MM.1S (cell line): ENCODE measurements around the gene DBNDD1.

Experiments
- DNase-seq: peaks from one replicate; pipeline ENCODE4 v3.0.0-alpha.2; 2015
- H2AFZ ChIP-seq: fragments of 300-600 bp; sonication (generic); 2 replicates; pipeline ENCODE4 v1.6.0; 2016; ENCODE audit warnings: antibody characterized with exemption, low read length
- H3F3A ChIP-seq: fragments of 300-600 bp; sonication (generic); 2 replicates; pipeline ENCODE4 v1.6.1; 2016; ENCODE audit warnings: mild to moderate bottlenecking, antibody characterized with exemption, low read length, moderate library complexity, mixed read lengths; ENCODE audit not compliant: insufficient read depth
- H3K27ac ChIP-seq: fragments of 300-600 bp; sonication (generic); 2 replicates; pipeline ENCODE4 v1.5.1; 2016; ENCODE audit warnings: mild to moderate bottlenecking, low read length
- H3K27me3 ChIP-seq: fragments of 300-600 bp; sonication (generic); replicated peaks from 2 replicates; pipeline ENCODE4 v1.6.0; 2016; ENCODE audit warnings: low read length; ENCODE audit not compliant: insufficient read depth
- H3K36me3 ChIP-seq: fragments of 300-600 bp; sonication (generic); replicated peaks from 2 replicates; pipeline ENCODE4 v1.6.1; 2016; ENCODE audit warnings: mild to moderate bottlenecking, low read length, mixed read lengths; ENCODE audit not compliant: insufficient read depth
- H3K4me1 ChIP-seq: fragments of 300-600 bp; sonication (generic); 2 replicates; pipeline ENCODE4 v1.6.1; 2016; ENCODE audit warnings: low read length, mixed read lengths
- H3K4me2 ChIP-seq: fragments of 300-600 bp; sonication (generic); 2 replicates; pipeline ENCODE4 v1.6.0; 2016; ENCODE audit warnings: low read depth, low read length
- H3K4me3 ChIP-seq: fragments of 300-600 bp; sonication (generic); 2 replicates; pipeline ENCODE4 v1.5.1; 2016; ENCODE audit warnings: low read length, mixed read lengths
- H3K79me2 ChIP-seq: fragments of 300-600 bp; sonication (generic); 2 replicates; pipeline ENCODE4 v1.6.1; 2016; ENCODE audit warnings: mixed run types, low read length, mixed read lengths
- H3K9ac ChIP-seq: fragments of 300-600 bp; sonication (generic); 2 replicates; pipeline ENCODE4 v1.6.1; 2016; ENCODE audit warnings: low read length, mixed read lengths
- H3K9me2 ChIP-seq: fragments of 300-600 bp; sonication (generic); replicated peaks from 2 replicates; pipeline ENCODE4 v1.6.1; 2016; ENCODE audit warnings: mild to moderate bottlenecking, low read length, mixed read lengths; ENCODE audit not compliant: insufficient read depth
- H3K9me3 ChIP-seq: fragments of 300-600 bp; sonication (generic); replicated peaks from 2 replicates; pipeline ENCODE4 v1.6.1; 2016; ENCODE audit warnings: mild to moderate bottlenecking, low read length, mixed read lengths; ENCODE audit not compliant: insufficient read depth
- H4K20me1 ChIP-seq: fragments of 300-600 bp; sonication (generic); 2 replicates; pipeline ENCODE4 v1.6.1; 2016; ENCODE audit warnings: mild to moderate bottlenecking, low read length, moderate library complexity, mixed read lengths; ENCODE audit not compliant: insufficient read depth
- CTCF ChIP-seq: fragments of 300-600 bp; sonication (generic); IDR thresholded peaks from 2 replicates; pipeline ENCODE4 v1.5.1; 2016; ENCODE audit warnings: antibody characterized with exemption, low read length, mixed read lengths
- EZH2 ChIP-seq: fragments of 300-600 bp; sonication (generic); optimal IDR thresholded peaks from 2 replicates; pipeline ENCODE3; 2017; ENCODE audit warnings: low read depth, mild to moderate bottlenecking, antibody characterized with exemption, low read length, mixed read lengths
- EZH2phosphoT487 ChIP-seq: fragments of 300-600 bp; sonication (generic); IDR thresholded peaks from 2 replicates; pipeline ENCODE4 v1.6.1; 2018; ENCODE audit warnings: antibody characterized with exemption, low read length

DBNDD1 gene

GRCh38 chr16:90055371-90055770, 36.1 kb upstream of the DBNDD1 start:
- Histone ChIP-seq H3K4me1 (no peaks in the 10 kb centered on the region), H3K27me3 (no peaks in the 10 kb centered on the region), H3K9me3 (no peaks in the 10 kb centered on the region), H3K4me3 (no peak overlapping the region), H3K79me2 (no peaks in the 10 kb centered on the region), H3F3A (no peaks in the 10 kb centered on the region), H2AFZ (no peak overlapping the region), H3K9me2 (no peaks in the 10 kb centered on the region), H3K36me3 (no peaks in the 10 kb centered on the region), H3K4me2 (no peak overlapping the region), H4K20me1 (no peaks in the 10 kb centered on the region), H3K27ac (no peak overlapping the region), H3K9ac (no peak overlapping the region)
- TF ChIP-seq CTCF (no peak), EZH2 (no peak), EZH2phosphoT487 (no peak)
- no peak for DNase-seq

- Histone ChIP-seq H4K20me1 (no peaks in the 10 kb centered on the region), H3K9me3 (no peaks in the 10 kb centered on the region), H3K9me2 (no peaks in the 10 kb centered on the region), H3K27me3 (no peaks in the 10 kb centered on the region), H3K9ac (no peak overlapping the region), H3K27ac (no peak overlapping the region), H3K36me3 (no peaks in the 10 kb centered on the region), H3K4me2 (no peak overlapping the region), H3K4me3 (no peak overlapping the region), H2AFZ (no peak overlapping the region), H3F3A (no peaks in the 10 kb centered on the region), H3K4me1 (no peaks in the 10 kb centered on the region), H3K79me2 (no peaks in the 10 kb centered on the region)
- no peak for TF ChIP-seq EZH2phosphoT487
- no peak for TF ChIP-seq EZH2
- TF ChIP-seq CTCF, result no peak
- DNase-seq, result no peak
Measured at GRCh38 chr16:90054554-90054953, 35.3 kb upstream of the DBNDD1 start.

- H3K27me3 ChIP-seq, result no peaks in the 10 kb centered on the region
- TF ChIP-seq EZH2phosphoT487 (no peak), EZH2 (no peak), CTCF (no peak)
- H3K4me3 ChIP-seq, result no peak overlapping the region
- H4K20me1 ChIP-seq, result no peaks in the 10 kb centered on the region
- H3K9ac ChIP-seq, result no peak overlapping the region
- DNase-seq, result no peak
- H3K4me1 ChIP-seq, result no peaks in the 10 kb centered on the region
- H3K36me3 ChIP-seq, result no peaks in the 10 kb centered on the region
- no peak overlapping the region for H2AFZ ChIP-seq
- H3K4me2 ChIP-seq, result no peak overlapping the region
- H3F3A ChIP-seq, result no peaks in the 10 kb centered on the region
- no peaks in the 10 kb centered on the region for H3K79me2 ChIP-seq
- H3K9me3 ChIP-seq, result no peaks in the 10 kb centered on the region
- H3K27ac ChIP-seq, result no peak overlapping the region
- H3K9me2 ChIP-seq, result no peaks in the 10 kb centered on the region
Measured at GRCh38 chr16:90053902-90054500, 34.7 kb upstream of the DBNDD1 start.
